Ishikawa (cell line): ENCODE measurements around the gene CCL5.

Experiments
- CEBPB ChIP-seq: IDR thresholded peaks from 2 replicates; pipeline ENCODE4 v1.6.1; 2012
- CREB1 ChIP-seq: IDR thresholded peaks from 2 replicates; pipeline ENCODE4 v1.6.1; 2012; ENCODE audit warnings: low read depth
- FOXM1 ChIP-seq: IDR thresholded peaks from 2 replicates; pipeline ENCODE4 v1.6.1; 2012; ENCODE audit warnings: low read depth, borderline replicate concordance
- MAX ChIP-seq: IDR thresholded peaks from 2 replicates; pipeline ENCODE4 v1.6.1; 2012
- RAD21 ChIP-seq: IDR thresholded peaks from 2 replicates; pipeline ENCODE4 v1.6.1; 2012; ENCODE audit warnings: low read depth
- REST ChIP-seq: IDR thresholded peaks from 2 replicates; pipeline ENCODE4 v1.6.1; 2012; ENCODE audit warnings: low read depth, mild to moderate bottlenecking
- TAF1 ChIP-seq: IDR thresholded peaks from 2 replicates; pipeline ENCODE4 v1.6.1; 2012; ENCODE audit warnings: low read depth, mild to moderate bottlenecking
- TCF12 ChIP-seq: IDR thresholded peaks from 2 replicates; pipeline ENCODE4 v1.6.1; 2012; ENCODE audit warnings: low read depth
- TEAD4 ChIP-seq: IDR thresholded peaks from 2 replicates; pipeline ENCODE4 v1.6.1; 2012
- USF1 ChIP-seq: IDR thresholded peaks from 2 replicates; pipeline ENCODE4 v1.6.1; 2012
- YY1 ChIP-seq: IDR thresholded peaks from 2 replicates; pipeline ENCODE4 v1.6.1; 2012; ENCODE audit warnings: low read depth

- TF ChIP-seq CEBPB = no peak
- TF ChIP-seq TCF12 = no peak
- TF ChIP-seq RAD21 = no peak
- TF ChIP-seq TEAD4 = no peak
- no peak for TF ChIP-seq REST
- no peak for TF ChIP-seq USF1
- no peak for TF ChIP-seq MAX
- no peak for TF ChIP-seq FOXM1
- no peak for TF ChIP-seq YY1
- no peak for TF ChIP-seq TAF1
- no peak for TF ChIP-seq CREB1
These were observed 14.5 kb downstream of the CCL5 start for GRCh38 chr17:35865412-35866340.
